K562 (cell line): ENCODE measurements around the gene GPR42. TPM values are rescaled to one million over a fixed set of nuclear protein-coding genes. Genes with fewer than 3 reads are reported as not detected.

Source experiments
- BHLHE40 ChIP-seq: IDR thresholded peaks from 2 replicates; pipeline ENCODE4 v1.6.1; 2011; ENCODE audit warnings: low read length, improper control_type of control experiment
- EP300 ChIP-seq: IDR thresholded peaks from 2 replicates; pipeline ENCODE4 v1.6.1; 2012; ENCODE audit warnings: low read length, improper control_type of control experiment
- GTF2E2 ChIP-seq: fragments of 200-800 bp; sonication (Bioruptor generic); IDR thresholded peaks from 2 replicates; pipeline ENCODE4 v1.6.1; 2016; ENCODE audit warnings: missing genetic modification characterization, missing compliant biosample characterization
- JUND ChIP-seq, 2 experiments: IDR thresholded peaks; 2 replicates in 1 of 2; 3 replicates in 1 of 2; pipeline ENCODE4 v1.6.1; 2011; ENCODE audit warnings: borderline replicate concordance in 2 of 2, low read depth in 2 of 2, low read length in 2 of 2, improper control_type of control experiment in 1 of 2, missing biosample characterization in 1 of 2, missing genetic modification characterization in 1 of 2, missing genetic modification reagents in 1 of 2
- MAZ ChIP-seq, 2 experiments: fragments of 450-650 bp in 1 of 2; sonication (generic) in 1 of 2; formaldehyde crosslinking; IDR thresholded peaks in 1 of 2; conservative IDR thresholded peaks in 1 of 2; 2 replicates each; pipeline versions ENCODE4 v1.4.0 to v1.5.0; 2020; ENCODE audit warnings: mild to moderate bottlenecking in 1 of 2, missing genetic modification reagents in 1 of 2
- MYC ChIP-seq, 2 experiments: fragments of 250-450 bp in 1 of 2; sonication (Bioruptor Pico) in 1 of 2; IDR thresholded peaks; 2 replicates each; pipeline versions ENCODE4 v1.5.1 to v1.6.1; 2012 to 2021; ENCODE audit warnings: low read depth in 2 of 2, borderline replicate concordance in 1 of 2, improper control_type of control experiment in 1 of 2, low read length in 1 of 2, mild to moderate bottlenecking in 1 of 2, moderate library complexity in 1 of 2
- NR1H2 ChIP-seq: sonication (generic); formaldehyde crosslinking; IDR thresholded peaks from 2 replicates; pipeline ENCODE4 v1.4.0; 2020; ENCODE audit warnings: mild to moderate bottlenecking, missing genetic modification reagents
- NRF1 ChIP-seq, 2 experiments: fragments of 450-650 bp; IDR thresholded peaks in 1 of 2; conservative IDR thresholded peaks in 1 of 2; 2 replicates each; pipeline ENCODE4 v1.6.1; 2014; ENCODE audit warnings: mild to moderate bottlenecking in 2 of 2
- PHF20 ChIP-seq: fragments of 450-650 bp; IDR thresholded peaks from 2 replicates; pipeline ENCODE4 v1.6.1; 2018; ENCODE audit not compliant: partially characterized antibody
- SOX6 ChIP-seq: fragments of 450-650 bp; IDR thresholded peaks from 2 replicates; pipeline ENCODE4 v1.6.1; 2014; ENCODE audit warnings: mild to moderate bottlenecking
- polyA plus RNA-seq, 8 experiments: library from polyadenylated mRNA; depleted of rRNA in 4 of 8; stranded (reverse) in 5 of 8; unstranded in 3 of 8; fragments of >200 nt; fragmentation: Nextera tagmentation in 2 of 8; fragmentation: Illumina TruSeq in 1 of 8; extraction: Ambion mirVana in 2 of 8; extraction: Trizol in 1 of 8; gene quantifications; 2 replicates each; pipeline versions ENCODE4 v1.2.1 to v1.2.3, GENCODE V29; 2011 to 2014; ENCODE audit warnings: inconsistent platforms in 1 of 8, missing spikeins in 1 of 8
- total RNA-seq, 7 experiments: library from RNA; depleted of rRNA in 6 of 7; stranded (reverse); fragments of >200 nt in 6 of 7; fragmentation: Illumina TruSeq in 2 of 7; extraction: Trizol in 2 of 7; gene quantifications; 2 replicates each; pipeline versions ENCODE4 v1.2.1 to v1.2.3, GENCODE V29; 2011 to 2021; ENCODE audit warnings: low replicate concordance in 1 of 7
- TF ChIP-seq, protein P1 (sequence below): fragments of 450-650 bp; IDR thresholded peaks from 2 replicates; pipeline ENCODE4 v1.6.1; 2017; ENCODE audit warnings: antibody characterized with exemption, mild to moderate bottlenecking
- TF ChIP-seq, protein P2 (sequence below): fragments of 250-450 bp; sonication (Bioruptor Pico); IDR thresholded peaks from 2 replicates; pipeline ENCODE4 v1.5.0; 2020; ENCODE audit warnings: mild to moderate bottlenecking, borderline replicate concordance
- TF ChIP-seq, protein P3 (sequence below), 2 experiments: IDR thresholded peaks; 2 replicates each; pipeline ENCODE4 v1.6.1; 2011; ENCODE audit warnings: borderline replicate concordance in 1 of 2, control low read depth in 1 of 2, low read depth in 1 of 2, low read length in 1 of 2, mild to moderate bottlenecking in 1 of 2, mixed read lengths in 1 of 2, moderate library complexity in 1 of 2; ENCODE audit not compliant: insufficient read depth in 1 of 2, insufficient read length in 1 of 2, poor library complexity in 1 of 2, severe bottlenecking in 1 of 2; ENCODE audit errors: extremely low read depth in 1 of 2

Gene GPR42
- total and polyA plus RNA-seq, 9 of the 15 experiments (the other 6 are each of a cell fraction or from before 2014, with no cell fraction given), result not detected

DNA sequence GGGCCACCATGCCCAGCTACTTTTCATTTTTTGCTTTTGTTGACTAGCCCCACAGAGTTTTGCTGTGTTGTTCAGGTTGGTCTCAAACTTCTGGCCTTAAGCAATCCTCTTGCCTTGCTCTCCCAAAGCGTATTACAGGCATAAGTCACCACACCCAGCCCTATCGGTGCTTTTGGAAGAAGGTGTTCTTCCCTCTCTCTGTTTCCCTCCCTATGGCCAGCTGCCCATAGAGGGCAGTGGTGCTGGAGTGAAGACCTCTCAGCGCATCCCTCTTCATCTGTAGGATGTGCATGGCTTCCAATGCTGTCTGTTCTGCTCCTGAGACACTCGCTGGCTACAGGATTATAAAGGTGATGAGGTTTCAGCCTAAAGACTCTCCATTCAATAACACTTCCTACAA, 43.2 kb upstream of the GPR42 start (continued):
- TF ChIP-seq JUND (IDR thresholded peaks at IDR 0.05; ENCODE audit: borderline replicate concordance, low read depth, low read length), result peak; percentile 50; the same call in 1 of the 2 replicates
- no peak; the same call in 2 of the 3 replicates for TF ChIP-seq JUND (tag; IDR thresholded peaks at IDR 0.05; ENCODE audit: borderline replicate concordance, low read depth, low read length)
- no peak for TF ChIP-seq GTF2E2 (tag)
- TF ChIP-seq PHF20, result peak; percentile 37
- TF ChIP-seq, protein P1, sequence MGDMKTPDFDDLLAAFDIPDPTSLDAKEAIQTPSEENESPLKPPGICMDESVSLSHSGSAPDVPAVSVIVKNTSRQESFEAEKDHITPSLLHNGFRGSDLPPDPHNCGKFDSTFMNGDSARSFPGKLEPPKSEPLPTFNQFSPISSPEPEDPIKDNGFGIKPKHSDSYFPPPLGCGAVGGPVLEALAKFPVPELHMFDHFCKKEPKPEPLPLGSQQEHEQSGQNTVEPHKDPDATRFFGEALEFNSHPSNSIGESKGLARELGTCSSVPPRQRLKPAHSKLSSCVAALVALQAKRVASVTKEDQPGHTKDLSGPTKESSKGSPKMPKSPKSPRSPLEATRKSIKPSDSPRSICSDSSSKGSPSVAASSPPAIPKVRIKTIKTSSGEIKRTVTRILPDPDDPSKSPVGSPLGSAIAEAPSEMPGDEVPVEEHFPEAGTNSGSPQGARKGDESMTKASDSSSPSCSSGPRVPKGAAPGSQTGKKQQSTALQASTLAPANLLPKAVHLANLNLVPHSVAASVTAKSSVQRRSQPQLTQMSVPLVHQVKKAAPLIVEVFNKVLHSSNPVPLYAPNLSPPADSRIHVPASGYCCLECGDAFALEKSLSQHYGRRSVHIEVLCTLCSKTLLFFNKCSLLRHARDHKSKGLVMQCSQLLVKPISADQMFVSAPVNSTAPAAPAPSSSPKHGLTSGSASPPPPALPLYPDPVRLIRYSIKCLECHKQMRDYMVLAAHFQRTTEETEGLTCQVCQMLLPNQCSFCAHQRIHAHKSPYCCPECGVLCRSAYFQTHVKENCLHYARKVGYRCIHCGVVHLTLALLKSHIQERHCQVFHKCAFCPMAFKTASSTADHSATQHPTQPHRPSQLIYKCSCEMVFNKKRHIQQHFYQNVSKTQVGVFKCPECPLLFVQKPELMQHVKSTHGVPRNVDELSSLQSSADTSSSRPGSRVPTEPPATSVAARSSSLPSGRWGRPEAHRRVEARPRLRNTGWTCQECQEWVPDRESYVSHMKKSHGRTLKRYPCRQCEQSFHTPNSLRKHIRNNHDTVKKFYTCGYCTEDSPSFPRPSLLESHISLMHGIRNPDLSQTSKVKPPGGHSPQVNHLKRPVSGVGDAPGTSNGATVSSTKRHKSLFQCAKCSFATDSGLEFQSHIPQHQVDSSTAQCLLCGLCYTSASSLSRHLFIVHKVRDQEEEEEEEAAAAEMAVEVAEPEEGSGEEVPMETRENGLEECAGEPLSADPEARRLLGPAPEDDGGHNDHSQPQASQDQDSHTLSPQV, result no peak
- TF ChIP-seq SOX6, result peak; percentile 29; the same call in 1 of the 2 replicates
- TF ChIP-seq NR1H2 (CRISPR knock-in tag), result no peak
- 0 out of 2 replicates have a peak, but pooled peaks have one; percentile 38 for TF ChIP-seq MYC (IDR thresholded peaks at IDR 0.05; ENCODE audit: low read depth, low read length)
- TF ChIP-seq MYC (CRISPR knock-in tag; IDR thresholded peaks at IDR 0.05; ENCODE audit: borderline replicate concordance, low read depth), result no peak
- TF ChIP-seq, protein P2, sequence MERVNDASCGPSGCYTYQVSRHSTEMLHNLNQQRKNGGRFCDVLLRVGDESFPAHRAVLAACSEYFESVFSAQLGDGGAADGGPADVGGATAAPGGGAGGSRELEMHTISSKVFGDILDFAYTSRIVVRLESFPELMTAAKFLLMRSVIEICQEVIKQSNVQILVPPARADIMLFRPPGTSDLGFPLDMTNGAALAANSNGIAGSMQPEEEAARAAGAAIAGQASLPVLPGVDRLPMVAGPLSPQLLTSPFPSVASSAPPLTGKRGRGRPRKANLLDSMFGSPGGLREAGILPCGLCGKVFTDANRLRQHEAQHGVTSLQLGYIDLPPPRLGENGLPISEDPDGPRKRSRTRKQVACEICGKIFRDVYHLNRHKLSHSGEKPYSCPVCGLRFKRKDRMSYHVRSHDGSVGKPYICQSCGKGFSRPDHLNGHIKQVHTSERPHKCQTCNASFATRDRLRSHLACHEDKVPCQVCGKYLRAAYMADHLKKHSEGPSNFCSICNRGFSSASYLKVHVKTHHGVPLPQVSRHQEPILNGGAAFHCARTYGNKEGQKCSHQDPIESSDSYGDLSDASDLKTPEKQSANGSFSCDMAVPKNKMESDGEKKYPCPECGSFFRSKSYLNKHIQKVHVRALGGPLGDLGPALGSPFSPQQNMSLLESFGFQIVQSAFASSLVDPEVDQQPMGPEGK (CRISPR knock-in tag), result no peak
- TF ChIP-seq BHLHE40, result peak; percentile 31; the same call in 1 of the 2 replicates
- TF ChIP-seq, protein P3, sequence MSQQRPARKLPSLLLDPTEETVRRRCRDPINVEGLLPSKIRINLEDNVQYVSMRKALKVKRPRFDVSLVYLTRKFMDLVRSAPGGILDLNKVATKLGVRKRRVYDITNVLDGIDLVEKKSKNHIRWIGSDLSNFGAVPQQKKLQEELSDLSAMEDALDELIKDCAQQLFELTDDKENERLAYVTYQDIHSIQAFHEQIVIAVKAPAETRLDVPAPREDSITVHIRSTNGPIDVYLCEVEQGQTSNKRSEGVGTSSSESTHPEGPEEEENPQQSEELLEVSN (IDR thresholded peaks at IDR 0.05; ENCODE audit: borderline replicate concordance in 1 of 2, extremely low read depth in 1 of 2, insufficient read depth in 1 of 2, insufficient read length in 1 of 2, low read depth in 1 of 2, low read length in 1 of 2, poor library complexity in 1 of 2, severe bottlenecking in 1 of 2), result peak in 1 of 2 experiments; percentile 16
- 0 out of 2 replicates have a peak, but pooled peaks have one; percentile 21 for TF ChIP-seq EP300
- peak in 1 of 2 experiments; percentile 39; a peak in 1 of 4 replicates for TF ChIP-seq MAZ (CRISPR knock-in tag; conservative IDR thresholded peaks at IDR 0.05 in 1 of 2, IDR thresholded peaks at IDR 0.05 in 1 of 2)
- peak in 1 of 2 experiments; percentile 17; a peak in 1 of 4 replicates for TF ChIP-seq NRF1 (conservative IDR thresholded peaks at IDR 0.05 in 1 of 2, IDR thresholded peaks at IDR 0.05 in 1 of 2)
